ENCODE results near the gene FBH1.

FBH1 gene

DNA sequence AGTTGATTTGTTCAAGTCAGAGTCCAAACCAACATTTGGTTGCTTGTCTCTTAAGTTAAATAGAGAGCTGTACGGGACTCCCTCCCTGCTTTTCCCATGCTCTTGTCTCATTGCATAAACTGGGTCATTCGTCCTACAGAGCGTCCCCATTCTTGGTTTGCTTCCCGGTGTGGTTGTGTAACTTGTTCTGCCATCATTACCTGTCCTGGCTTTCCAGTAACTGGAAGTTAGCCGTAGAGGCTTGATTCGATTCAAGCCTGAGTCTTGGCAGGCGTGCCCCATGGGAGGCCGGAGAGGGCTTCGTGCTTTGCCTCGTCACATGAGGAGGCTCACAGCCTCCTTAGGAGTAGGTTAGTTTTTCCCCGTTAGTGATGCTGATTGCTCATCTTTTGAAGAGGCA is 40.2 kb downstream of the FBH1 start:
- no peak for TF ChIP-seq CTCF (IDR thresholded peaks at IDR 0.05; ENCODE audit: insufficient read depth, low read length, missing control alignments)
- H3K4me3 ChIP-seq (ENCODE audit: low read depth, low read length), result no peak overlapping the region
- CTCF ChIA-PET, result no interaction called here
- no peak for DNase-seq (ENCODE audit: low read depth, low spot score)
- POLR2A ChIA-PET, result no interaction called here

- H3K4me3 ChIP-seq (ENCODE audit: low read depth, low read length), result no peak overlapping the region
- no peak for TF ChIP-seq CTCF (IDR thresholded peaks at IDR 0.05; ENCODE audit: insufficient read depth, low read length, missing control alignments)
- ChIA-PET CTCF (interaction anchor here (1.3 kb wide), 1 partner anchor 469 kb away, joined by 4 read pairs; no protein-coding TSS in a partner anchor), POLR2A (no interaction called here)
- DNase-seq (ENCODE audit: low read depth, low spot score), result no peak
These were observed 42.3 kb downstream of the FBH1 start for GRCh38 chr10:5932345-5932744.

GRCh38 chr10:5933909-5934546 is 44.0 kb downstream of the FBH1 start:
- POLR2A ChIA-PET, result no interaction called here
- no peak overlapping the region for H3K4me3 ChIP-seq (ENCODE audit: low read depth, low read length)
- DNase-seq (ENCODE audit: low read depth, low spot score), result no peak
- TF ChIP-seq CTCF (IDR thresholded peaks at IDR 0.05; ENCODE audit: insufficient read depth, low read length, missing control alignments), result no peak
- CTCF ChIA-PET, result no interaction called here

DNA sequence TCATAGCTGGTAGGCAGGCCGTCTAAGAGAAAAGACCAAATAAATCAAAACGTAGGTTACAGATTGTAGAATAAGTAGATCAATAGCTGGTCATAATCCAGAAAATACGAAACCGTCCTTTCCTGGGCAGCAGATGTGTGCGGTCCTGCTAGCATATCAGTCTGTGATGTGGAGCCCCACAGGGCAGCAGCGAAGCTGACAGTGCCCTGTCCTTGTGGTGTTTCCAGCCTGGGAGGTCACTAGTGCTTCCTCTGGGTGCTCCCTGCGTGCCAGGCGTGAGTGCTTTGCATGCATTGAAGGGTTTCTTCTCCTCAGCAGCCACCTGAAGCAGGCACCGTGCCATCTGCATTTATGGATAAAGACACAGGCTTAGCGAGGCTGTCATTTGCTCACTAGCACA is 45.6 kb downstream of the FBH1 start:
- no peak overlapping the region for H3K4me3 ChIP-seq (ENCODE audit: low read depth, low read length)
- no peak for DNase-seq (ENCODE audit: low read depth, low spot score)
- POLR2A ChIA-PET, result interaction anchor here (0.6 kb wide), 1 partner anchor 284 kb away, joined by 3 read pairs; no protein-coding TSS in a partner anchor
- CTCF ChIA-PET, result interaction anchor here (0.9 kb wide), 1 partner anchor 13 kb away, joined by 3 read pairs; no protein-coding TSS in a partner anchor
- TF ChIP-seq CTCF (IDR thresholded peaks at IDR 0.05; ENCODE audit: insufficient read depth, low read length, missing control alignments), result no peak

GRCh38 chr10:5937016-5937415 is 47.0 kb downstream of the FBH1 start:
- ChIA-PET POLR2A (no interaction called here), CTCF (no interaction called here)
- DNase-seq (ENCODE audit: low read depth, low spot score), result no peak
- no peak for TF ChIP-seq CTCF (IDR thresholded peaks at IDR 0.05; ENCODE audit: insufficient read depth, low read length, missing control alignments)
- H3K4me3 ChIP-seq (ENCODE audit: low read depth, low read length), result no peak overlapping the region

GRCh38 chr10:5938291-5938690 is 48.2 kb downstream of the FBH1 start:
- POLR2A ChIA-PET, result no interaction called here
- no peak for TF ChIP-seq CTCF (IDR thresholded peaks at IDR 0.05; ENCODE audit: insufficient read depth, low read length, missing control alignments)

More at GRCh38 chr10:5938291-5938690, 48.2 kb downstream of the FBH1 start:
- DNase-seq (ENCODE audit: low read depth, low spot score), result no peak
- H3K4me3 ChIP-seq (ENCODE audit: low read depth, low read length), result no peak overlapping the region
- CTCF ChIA-PET, result no interaction called here
